Measurements from ENCODE around the gene TRAF6. TPM values are rescaled to one million over a fixed set of nuclear protein-coding genes. Genes with fewer than 3 reads are reported as not detected.
"Not testable (repeated sequence)": the region's sequence is repeated elsewhere in the genome, so short reads cannot be mapped to it uniquely, and the experiment has no call there.

Gene TRAF6
- total RNA-seq, 1 donor from 2014 or later, result 9.0 TPM

DNA sequence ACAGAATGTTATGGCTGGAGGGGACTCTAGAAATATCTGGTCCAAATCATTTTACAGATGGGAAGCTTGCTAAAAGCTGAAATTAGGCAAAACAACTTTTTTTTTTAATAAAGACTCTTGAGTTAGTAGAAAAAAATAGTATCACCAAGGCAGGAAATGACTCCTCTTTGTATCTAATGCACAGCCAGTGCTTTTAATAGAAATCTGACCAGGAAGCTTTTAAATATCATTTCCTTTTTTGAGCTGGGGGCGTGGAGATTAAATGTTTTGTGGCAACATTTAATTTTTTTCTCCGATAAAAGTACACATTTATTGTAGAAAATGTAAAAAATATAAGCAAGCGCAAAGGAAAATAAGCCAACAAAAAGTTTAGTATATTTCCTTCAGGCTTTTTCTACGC lies 22.5 kb downstream of the TRAF6 start:
- intact Hi-C loops (cut with micrococcal nuclease), result no loop called here

GRCh38 chr11:36485298-36486002 lies 24.6 kb downstream of the TRAF6 start:
- H3K36me3 Mint-ChIP-seq (ENCODE audit: low read depth), result peaks cover 55% of the 10 kb centered on the region
- intact Hi-C loops (cut with micrococcal nuclease), result no loop called here

More for the DNA sequence above, 22.5 kb downstream of the TRAF6 start:
- Mint-ChIP-seq H3K4me1 (ENCODE audit: low read depth) (peaks cover 19% of the 10 kb centered on the region), H3K27me3 (ENCODE audit: low read depth) (no peaks in the 10 kb centered on the region), H3K4me3 (ENCODE audit: low read depth) (no peak overlapping the region), H3K27ac (no peak overlapping the region), H3K36me3 (ENCODE audit: low read depth) (peaks cover 71% of the 10 kb centered on the region), H3K9me3 (no peaks in the 10 kb centered on the region)
- no peak for DNase-seq (ENCODE audit: low spot score)

DNA sequence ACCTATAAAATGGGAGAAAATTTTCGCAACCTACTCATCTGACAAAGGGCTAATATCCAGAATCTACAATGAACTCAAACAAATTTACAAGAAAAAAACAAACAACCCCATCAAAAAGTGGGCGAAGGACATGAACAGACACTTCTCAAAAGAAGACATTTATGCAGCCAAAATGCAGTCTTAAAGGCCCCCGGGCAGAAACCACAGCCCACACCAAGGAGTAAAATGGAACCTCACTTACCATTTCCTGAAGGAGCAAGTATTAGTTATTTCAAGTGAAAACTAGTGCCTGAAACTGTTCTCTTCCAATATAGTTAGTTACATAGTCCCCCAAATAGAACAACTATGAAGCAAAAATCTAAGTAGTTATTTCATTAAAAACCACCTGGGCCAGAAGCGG lies 27.0 kb downstream of the TRAF6 start:
- peaks cover 35% of the 10 kb centered on the region for H3K36me3 Mint-ChIP-seq (ENCODE audit: low read depth)
- H3K9me3 Mint-ChIP-seq; H3K4me1 Mint-ChIP-seq (ENCODE audit: low read depth); intact Hi-C loops (cut with micrococcal nuclease); H3K27ac Mint-ChIP-seq; H3K27me3 Mint-ChIP-seq (ENCODE audit: low read depth); DNase-seq (ENCODE audit: low spot score); H3K4me3 Mint-ChIP-seq (ENCODE audit: low read depth): not testable (repeated sequence)

More at GRCh38 chr11:36485298-36486002, 24.6 kb downstream of the TRAF6 start:
- no peaks in the 10 kb centered on the region for H3K9me3 Mint-ChIP-seq
- no peak for DNase-seq (ENCODE audit: low spot score)
- no peaks in the 10 kb centered on the region for H3K27me3 Mint-ChIP-seq (ENCODE audit: low read depth)
- H3K4me1 Mint-ChIP-seq (ENCODE audit: low read depth), result peaks cover 11% of the 10 kb centered on the region
- no peak overlapping the region for H3K4me3 Mint-ChIP-seq (ENCODE audit: low read depth)
- H3K27ac Mint-ChIP-seq, result no peak overlapping the region

- H3K36me3 Mint-ChIP-seq (ENCODE audit: low read depth), result peaks cover 19% of the 10 kb centered on the region
- intact Hi-C loops (cut with micrococcal nuclease), result no loop called here
- H3K4me3 Mint-ChIP-seq (ENCODE audit: low read depth), result no peak overlapping the region
- no peak for DNase-seq (ENCODE audit: low spot score)
- H3K4me1 Mint-ChIP-seq (ENCODE audit: low read depth), result peaks cover 9% of the 10 kb centered on the region
- peaks cover 2% of the 10 kb centered on the region for H3K27me3 Mint-ChIP-seq (ENCODE audit: low read depth)
- H3K27ac Mint-ChIP-seq, result no peak overlapping the region
- no peaks in the 10 kb centered on the region for H3K9me3 Mint-ChIP-seq
Observed at GRCh38 chr11:36480833-36481232, 29.2 kb downstream of the TRAF6 start.

- H3K27ac Mint-ChIP-seq, result no peak overlapping the region
- no peaks in the 10 kb centered on the region for H3K9me3 Mint-ChIP-seq
- peaks cover 6% of the 10 kb centered on the region for H3K36me3 Mint-ChIP-seq (ENCODE audit: low read depth)
- H3K27me3 Mint-ChIP-seq (ENCODE audit: low read depth), result peaks cover 4% of the 10 kb centered on the region
- peaks cover 9% of the 10 kb centered on the region for H3K4me1 Mint-ChIP-seq (ENCODE audit: low read depth)
- H3K4me3 Mint-ChIP-seq (ENCODE audit: low read depth), result no peak overlapping the region
- DNase-seq (ENCODE audit: low spot score), result no peak
- intact Hi-C loops (cut with micrococcal nuclease), result loop anchor here (1.0 to 2.0 kb wide), 4 partner anchors 58 to 187 kb away; no protein-coding TSS in a partner anchor
Observed at GRCh38 chr11:36478700-36479329, 31.3 kb downstream of the TRAF6 start.

DNA sequence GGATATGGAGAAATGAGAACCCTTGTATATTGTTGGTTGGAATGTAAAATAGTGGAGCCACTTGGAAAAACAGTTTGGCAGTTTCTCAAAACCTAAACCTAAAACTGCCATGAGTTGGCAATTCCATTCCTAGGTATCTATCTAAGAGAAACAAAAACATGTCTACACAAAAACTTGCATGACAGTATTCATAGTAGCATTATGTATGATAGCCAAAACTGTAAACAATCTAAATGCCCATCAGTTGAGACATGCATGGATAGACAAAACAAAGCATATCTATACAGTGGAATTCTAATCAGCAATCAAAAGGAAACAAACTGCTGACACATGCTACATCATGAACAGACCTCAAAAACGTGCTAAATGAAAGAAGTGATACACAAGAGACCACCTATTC lies 34.9 kb downstream of the TRAF6 start:
- Mint-ChIP-seq H3K4me1 (ENCODE audit: low read depth) (peaks cover 10% of the 10 kb centered on the region), H3K27me3 (ENCODE audit: low read depth) (peaks cover 14% of the 10 kb centered on the region), H3K27ac (no peak overlapping the region), H3K36me3 (ENCODE audit: low read depth) (no peaks in the 10 kb centered on the region), H3K4me3 (ENCODE audit: low read depth) (no peak overlapping the region), H3K9me3 (no peaks in the 10 kb centered on the region)
- intact Hi-C loops (cut with micrococcal nuclease), result no loop called here
- DNase-seq (ENCODE audit: low spot score), result no peak

DNA sequence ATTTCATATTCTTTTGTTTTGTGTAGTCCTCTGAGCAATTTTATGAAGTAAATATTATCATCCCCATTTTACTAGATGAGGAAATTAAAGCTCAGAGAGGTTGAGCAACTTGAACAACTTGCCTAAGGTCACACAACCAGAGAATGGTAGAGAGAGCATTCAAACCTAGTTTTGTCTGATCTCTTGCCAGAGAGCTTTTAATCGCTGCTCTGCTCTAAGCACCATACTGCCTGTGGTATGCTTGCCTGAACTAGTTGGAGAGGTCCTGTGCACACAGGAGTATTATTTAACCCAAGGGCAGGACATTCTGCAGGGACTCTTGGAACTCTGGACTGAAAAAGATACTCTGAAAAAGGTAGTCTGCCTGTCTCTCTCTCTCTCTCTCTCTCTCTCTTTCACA lies 38.5 kb downstream of the TRAF6 start:
- DNase-seq (ENCODE audit: low spot score), result no peak
- H3K36me3 Mint-ChIP-seq (ENCODE audit: low read depth), result no peaks in the 10 kb centered on the region
- H3K4me3 Mint-ChIP-seq (ENCODE audit: low read depth), result no peak overlapping the region
- peaks cover 3% of the 10 kb centered on the region for H3K4me1 Mint-ChIP-seq (ENCODE audit: low read depth)
- intact Hi-C loops (cut with micrococcal nuclease), result no loop called here
- H3K27me3 Mint-ChIP-seq (ENCODE audit: low read depth), result peaks cover 16% of the 10 kb centered on the region
- H3K27ac Mint-ChIP-seq, result no peak overlapping the region
- H3K9me3 Mint-ChIP-seq, result no peaks in the 10 kb centered on the region

DNA sequence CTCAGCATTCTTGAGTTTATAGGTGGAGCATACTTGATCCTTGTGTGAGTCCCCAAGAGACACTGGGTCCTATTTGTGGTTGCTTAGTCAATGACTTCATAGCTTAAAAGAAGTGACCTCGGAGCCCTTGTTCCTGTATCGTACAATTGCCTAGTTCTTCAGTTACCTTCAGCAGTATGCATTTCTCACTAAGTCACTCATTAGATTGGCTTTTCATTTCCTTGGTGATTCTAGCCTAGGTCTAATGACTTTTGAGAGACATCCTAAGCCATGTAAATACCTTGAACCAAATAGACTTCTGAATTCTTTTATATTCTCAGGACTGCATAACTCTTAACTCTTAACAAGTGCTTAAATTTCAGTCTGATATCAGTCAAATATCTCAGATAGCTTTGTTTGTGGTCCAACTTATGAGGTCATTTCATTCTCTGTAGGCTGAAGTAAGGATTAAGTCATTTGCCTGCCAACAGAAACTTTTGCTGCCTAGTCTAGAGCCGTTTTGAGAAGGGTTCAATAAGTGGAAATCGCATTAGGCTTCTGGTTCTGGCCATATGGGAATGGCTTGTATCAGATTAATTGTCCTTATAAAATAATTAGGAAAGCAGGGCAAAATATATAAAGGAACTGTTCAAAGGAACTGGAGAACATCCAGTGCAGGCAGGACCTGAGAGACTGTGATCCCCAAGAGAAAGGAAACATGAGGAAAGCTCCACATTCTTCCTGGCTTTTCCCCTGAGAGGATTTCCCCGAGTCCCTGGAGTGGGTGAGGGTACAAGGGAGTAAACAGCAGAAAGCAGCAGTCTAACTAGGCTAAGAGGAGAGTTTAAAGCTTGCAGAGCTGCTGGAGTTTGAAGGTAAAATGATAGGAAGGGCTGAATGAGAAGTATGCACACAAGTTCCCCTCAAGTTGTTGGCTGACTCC lies 39.9 kb downstream of the TRAF6 start:
- intact Hi-C loops (cut with micrococcal nuclease), result no loop called here
- Mint-ChIP-seq H3K4me3 (ENCODE audit: low read depth) (no peak overlapping the region), H3K4me1 (ENCODE audit: low read depth) (peaks cover 3% of the 10 kb centered on the region), H3K9me3 (no peaks in the 10 kb centered on the region), H3K36me3 (ENCODE audit: low read depth) (no peaks in the 10 kb centered on the region), H3K27me3 (ENCODE audit: low read depth) (peaks cover 14% of the 10 kb centered on the region), H3K27ac (no peak overlapping the region)
- no peak for DNase-seq (ENCODE audit: low spot score)

DNA sequence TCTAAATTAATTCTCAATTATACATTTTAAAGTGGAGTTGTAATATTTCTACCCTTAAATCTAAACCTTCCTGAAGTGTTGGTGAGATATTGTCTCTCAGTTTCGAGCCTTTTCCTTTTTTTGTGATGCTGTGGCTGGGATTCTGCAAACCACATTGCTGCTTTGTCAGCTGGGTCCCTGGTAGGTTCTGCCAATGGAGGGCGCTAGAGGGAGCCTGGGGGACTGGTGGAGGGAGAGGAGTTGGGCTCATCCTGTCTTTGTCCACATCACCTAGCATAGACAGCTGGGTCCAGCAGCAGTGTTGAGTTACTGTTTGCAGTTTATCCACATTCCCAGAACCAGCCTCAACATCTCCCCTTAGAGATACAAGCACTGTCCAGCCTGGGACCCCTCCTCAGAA lies 41.0 kb downstream of the TRAF6 start:
- Mint-ChIP-seq H3K27ac (no peak overlapping the region), H3K36me3 (ENCODE audit: low read depth) (no peaks in the 10 kb centered on the region), H3K9me3 (no peaks in the 10 kb centered on the region), H3K27me3 (ENCODE audit: low read depth) (peaks cover 15% of the 10 kb centered on the region), H3K4me1 (ENCODE audit: low read depth) (peaks cover 3% of the 10 kb centered on the region), H3K4me3 (ENCODE audit: low read depth) (no peak overlapping the region)
- intact Hi-C loops (cut with micrococcal nuclease), result no loop called here
- no peak for DNase-seq (ENCODE audit: low spot score)

DNA sequence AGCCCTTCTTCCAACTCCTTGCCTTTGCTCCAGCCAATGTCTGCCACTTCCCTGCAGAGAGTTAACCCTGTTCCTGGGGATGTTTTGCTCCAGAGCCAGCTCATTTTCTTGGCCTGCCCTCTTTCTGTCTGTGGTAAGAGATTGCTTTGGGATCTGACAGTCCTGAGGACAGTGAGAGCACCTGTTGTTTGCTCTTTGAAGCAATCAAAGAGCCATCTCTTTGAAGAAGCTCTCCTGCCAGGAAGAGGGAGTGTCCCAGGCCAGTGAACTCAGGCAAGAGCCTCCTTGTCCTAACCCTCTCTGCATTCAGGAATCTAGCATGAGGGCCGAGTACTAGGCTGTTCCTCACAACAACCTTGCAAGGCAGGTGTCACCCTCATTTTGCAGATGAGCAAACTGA lies 42.2 kb downstream of the TRAF6 start:
- H3K36me3 Mint-ChIP-seq (ENCODE audit: low read depth), result no peaks in the 10 kb centered on the region
- H3K27me3 Mint-ChIP-seq (ENCODE audit: low read depth), result peaks cover 11% of the 10 kb centered on the region
- H3K9me3 Mint-ChIP-seq, result no peaks in the 10 kb centered on the region
- no peak overlapping the region for H3K27ac Mint-ChIP-seq
- intact Hi-C loops (cut with micrococcal nuclease), result no loop called here
- DNase-seq (ENCODE audit: low spot score), result no peak
- H3K4me1 Mint-ChIP-seq (ENCODE audit: low read depth), result peaks cover 2% of the 10 kb centered on the region
- H3K4me3 Mint-ChIP-seq (ENCODE audit: low read depth), result no peak overlapping the region

DNA sequence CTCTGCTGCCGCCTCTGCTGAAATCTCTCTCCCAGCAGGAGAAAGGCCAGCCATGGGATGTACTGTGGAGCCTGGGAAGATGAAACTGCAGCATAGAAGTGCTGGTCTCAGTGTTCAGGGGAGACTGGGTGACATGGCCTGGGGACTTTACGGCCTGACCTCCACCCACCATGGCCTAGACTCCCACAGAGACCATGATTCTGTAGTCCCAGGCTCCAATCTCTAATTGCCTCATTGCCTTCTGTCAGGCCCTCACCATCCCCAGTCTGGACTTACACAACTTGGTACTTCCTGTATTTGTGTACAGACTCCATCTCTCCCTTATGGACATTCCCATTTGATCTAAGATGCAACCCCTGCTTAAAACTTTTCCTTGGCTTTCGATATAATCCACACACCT lies 43.1 kb downstream of the TRAF6 start:
- Mint-ChIP-seq H3K36me3 (ENCODE audit: low read depth) (no peaks in the 10 kb centered on the region), H3K27me3 (ENCODE audit: low read depth) (peaks cover 11% of the 10 kb centered on the region)
- no peak for DNase-seq (ENCODE audit: low spot score)

GRCh38 chr11:36465449-36466163 lies 44.5 kb downstream of the TRAF6 start:
- peaks cover 2% of the 10 kb centered on the region for H3K4me1 Mint-ChIP-seq (ENCODE audit: low read depth)
- H3K27ac Mint-ChIP-seq, result no peak overlapping the region
- H3K27me3 Mint-ChIP-seq (ENCODE audit: low read depth), result peaks cover 12% of the 10 kb centered on the region
- H3K4me3 Mint-ChIP-seq (ENCODE audit: low read depth), result no peak overlapping the region
- intact Hi-C loops (cut with micrococcal nuclease), result no loop called here
- H3K9me3 Mint-ChIP-seq, result no peaks in the 10 kb centered on the region
- no peaks in the 10 kb centered on the region for H3K36me3 Mint-ChIP-seq (ENCODE audit: low read depth)
- no peak for DNase-seq (ENCODE audit: low spot score)

More for the DNA sequence above, 43.1 kb downstream of the TRAF6 start:
- Mint-ChIP-seq H3K4me1 (ENCODE audit: low read depth) (peaks cover 2% of the 10 kb centered on the region), H3K27ac (no peak overlapping the region), H3K4me3 (ENCODE audit: low read depth) (no peak overlapping the region), H3K9me3 (no peaks in the 10 kb centered on the region)
- intact Hi-C loops (cut with micrococcal nuclease), result no loop called here

All from activated T-helper 2 cell treated with anti-CD3 and anti-CD28 coated beads, Interferon-gamma antibody, Interleukin-2, Interleukin-4, amounts not matched to agents 10 μg/mL and 5 μg/mL and 100 μg/mL, durations not matched to agents 14 hours and 24 hours and 36 hours (primary cell).